AG04450 (cell line): Measurements from ENCODE around the gene RAPGEF5. TPM values are rescaled to one million over a fixed set of nuclear protein-coding genes. Genes with fewer than 3 reads are reported as not detected.

Experiments used
- CTCF ChIA-PET: fragments of 300-600, 350-600 bp; formaldehyde crosslinking; extraction: SDS; loops from one replicate; lab custom pipeline; 2022; ENCODE audit warnings: antibody characterized with exemption, inconsistent platforms; lab: Charles Lee
- POLR2A ChIA-PET: fragments of 350-600 bp; formaldehyde crosslinking; extraction: SDS; loops from one replicate; lab custom pipeline; 2021; ENCODE audit warnings: antibody characterized with exemption, inconsistent platforms; lab: Yijun Ruan, JAX
- DNase-seq: peaks from one replicate; pipeline ENCODE4 v3.0.0-alpha.2; 2011; ENCODE audit warnings: low read depth, low spot score
- H3K27ac ChIP-seq: one replicate; pipeline ENCODE4 v1.5.1; 2012; ENCODE audit warnings: low read depth, low read length, control low read depth
- H3K27me3 ChIP-seq: one replicate; pipeline ENCODE4 v1.6.0; 2012; ENCODE audit warnings: low read length; ENCODE audit not compliant: control insufficient read depth, insufficient read depth
- H3K4me3 ChIP-seq: 2 replicates; pipeline ENCODE4 v1.5.1; 2011; ENCODE audit warnings: mild to moderate bottlenecking, low read depth, low read length, control low read depth
- H3K9me3 ChIP-seq: 2 replicates; pipeline ENCODE4 v1.5.1; 2012; ENCODE audit warnings: low read length; ENCODE audit not compliant: control insufficient read depth, insufficient read depth
- polyA plus RNA-seq: library from polyadenylated mRNA; depleted of rRNA; stranded (reverse); fragments of >200 nt; gene quantifications from 2 replicates; pipeline ENCODE4 v1.2.3, GENCODE V29; 2011
- TF ChIP-seq, protein P1 (sequence below): IDR thresholded peaks from 2 replicates; pipeline ENCODE4 v1.5.1; 2011; ENCODE audit warnings: low read depth, low read length, control low read depth, inconsistent platforms

Gene RAPGEF5
- polyA plus RNA-seq, 1 experiment, result 0.16 TPM

- POLR2A ChIA-PET, result no interaction called here
Measured at GRCh38 chr7:22090107-22090506, 266.8 kb downstream of the RAPGEF5 start.

GRCh38 chr7:22088827-22089226 is 268.1 kb downstream of the RAPGEF5 start:
- H3K27ac ChIP-seq, result no peak overlapping the region
- peaks cover 6% of the 10 kb centered on the region for H3K27me3 ChIP-seq
- H3K9me3 ChIP-seq, result peaks cover 8% of the 10 kb centered on the region; the same call in 1 of the 2 replicates
- H3K4me3 ChIP-seq, result no peak overlapping the region
- TF ChIP-seq, protein P1, sequence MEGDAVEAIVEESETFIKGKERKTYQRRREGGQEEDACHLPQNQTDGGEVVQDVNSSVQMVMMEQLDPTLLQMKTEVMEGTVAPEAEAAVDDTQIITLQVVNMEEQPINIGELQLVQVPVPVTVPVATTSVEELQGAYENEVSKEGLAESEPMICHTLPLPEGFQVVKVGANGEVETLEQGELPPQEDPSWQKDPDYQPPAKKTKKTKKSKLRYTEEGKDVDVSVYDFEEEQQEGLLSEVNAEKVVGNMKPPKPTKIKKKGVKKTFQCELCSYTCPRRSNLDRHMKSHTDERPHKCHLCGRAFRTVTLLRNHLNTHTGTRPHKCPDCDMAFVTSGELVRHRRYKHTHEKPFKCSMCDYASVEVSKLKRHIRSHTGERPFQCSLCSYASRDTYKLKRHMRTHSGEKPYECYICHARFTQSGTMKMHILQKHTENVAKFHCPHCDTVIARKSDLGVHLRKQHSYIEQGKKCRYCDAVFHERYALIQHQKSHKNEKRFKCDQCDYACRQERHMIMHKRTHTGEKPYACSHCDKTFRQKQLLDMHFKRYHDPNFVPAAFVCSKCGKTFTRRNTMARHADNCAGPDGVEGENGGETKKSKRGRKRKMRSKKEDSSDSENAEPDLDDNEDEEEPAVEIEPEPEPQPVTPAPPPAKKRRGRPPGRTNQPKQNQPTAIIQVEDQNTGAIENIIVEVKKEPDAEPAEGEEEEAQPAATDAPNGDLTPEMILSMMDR, result no peak
- no peak for DNase-seq
- POLR2A ChIA-PET, result no interaction called here
- CTCF ChIA-PET, result interaction anchor here (1.0 to 1.8 kb wide), 3 partner anchors 14 to 400 kb away, joined by 3 to 8 read pairs (median 4); no protein-coding TSS in a partner anchor

More at GRCh38 chr7:22090107-22090506, 266.8 kb downstream of the RAPGEF5 start:
- Histone ChIP-seq H3K9me3 (peaks cover 8% of the 10 kb centered on the region; the same call in 1 of the 2 replicates), H3K4me3 (no peak overlapping the region), H3K27me3 (peaks cover 6% of the 10 kb centered on the region), H3K27ac (no peak overlapping the region)
- TF ChIP-seq, protein P1, result no peak
- CTCF ChIA-PET, result interaction anchor here (1.8 to 2.2 kb wide), 2 partner anchors 13 to 20 kb away, joined by 6 to 8 read pairs; no protein-coding TSS in a partner anchor
- DNase-seq, result no peak

DNA sequence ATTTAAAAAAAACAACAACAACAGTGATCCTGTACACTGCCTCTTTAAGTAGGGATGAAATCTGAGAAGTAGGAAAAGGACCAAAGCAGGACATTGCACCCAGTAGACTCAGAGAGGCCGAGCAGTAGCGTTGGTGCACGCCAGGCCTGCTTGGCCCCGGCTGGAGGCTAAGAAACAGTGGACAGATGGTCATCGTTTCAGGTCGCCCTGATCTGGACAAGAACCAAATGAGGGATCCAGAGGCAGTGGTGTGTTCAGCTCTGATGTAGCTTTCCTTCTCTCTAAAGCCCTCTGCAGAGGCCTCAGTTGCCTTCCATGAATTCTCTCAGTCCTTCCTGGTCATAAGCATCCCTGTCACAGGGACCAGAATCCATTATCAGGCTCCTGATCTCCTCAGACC is 269.1 kb downstream of the RAPGEF5 start:
- CTCF ChIA-PET, result interaction anchor here (1.0 kb wide), 1 partner anchor 401 kb away, joined by 3 read pairs; no protein-coding TSS in a partner anchor
- no peak for DNase-seq
- POLR2A ChIA-PET, result no interaction called here
- TF ChIP-seq, protein P1, result no peak
- Histone ChIP-seq H3K4me3 (no peak overlapping the region), H3K27ac (no peak overlapping the region), H3K27me3 (peaks cover 6% of the 10 kb centered on the region), H3K9me3 (peaks cover 8% of the 10 kb centered on the region; the same call in 1 of the 2 replicates)

DNA sequence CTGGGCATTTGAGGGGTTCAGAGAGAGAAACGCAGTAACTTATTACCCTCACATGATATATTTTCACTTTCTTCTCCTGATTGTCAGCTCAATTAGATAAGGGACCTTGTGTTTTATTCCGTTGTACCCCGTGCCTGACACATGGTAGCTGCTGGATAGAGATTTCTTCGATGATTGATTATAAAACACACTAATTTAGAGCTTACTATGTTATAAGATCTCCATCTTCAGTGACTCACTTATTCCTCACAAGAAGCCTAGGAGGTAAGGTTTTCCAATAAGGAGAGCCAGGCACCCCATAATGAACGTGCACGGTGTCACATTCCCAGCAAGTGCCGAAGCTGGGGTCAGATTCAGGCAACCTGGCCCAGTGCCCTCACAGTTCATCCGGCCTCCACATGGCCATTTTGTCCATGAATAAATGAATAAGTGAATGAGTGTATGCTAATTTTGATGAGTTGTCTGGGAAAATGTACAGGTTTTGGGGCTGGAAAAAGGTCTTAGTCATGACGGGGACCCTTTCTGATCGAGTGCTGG is 273.2 kb downstream of the RAPGEF5 start:
- Histone ChIP-seq H3K27ac (peak overlapping the region; percentile 75), H3K27me3 (peaks cover 12% of the 10 kb centered on the region), H3K9me3 (no peaks in the 10 kb centered on the region), H3K4me3 (peak overlapping the region; percentile 86)
- DNase-seq, result no peak
- ChIA-PET POLR2A (interaction anchor here (1.0 kb wide), 1 partner anchor 8 kb away, joined by 4 read pairs; no protein-coding TSS in a partner anchor), CTCF (interaction anchor here (0.6 to 2.6 kb wide), 34 partner anchors 9 to 1758 kb away, joined by 3 to 33 read pairs (median 4); partner anchors contain the start of gene STEAP1B)
- TF ChIP-seq, protein P1, result no peak
